Activated CD8-positive, alpha-beta memory T cell treated with anti-CD3 and anti-CD28 coated beads, Interleukin-2, amount 50 U/mL, for 48 hours (primary cell): Measurements from ENCODE around the gene KDM1A.
A peak's percentile ranks its signal among the peaks of the same experiment; 100 is the strongest.

Experiments used
- DNase-seq: peaks from one replicate; pipeline ENCODE4 v3.0.0-alpha.2; 2020

Gene KDM1A

DNA sequence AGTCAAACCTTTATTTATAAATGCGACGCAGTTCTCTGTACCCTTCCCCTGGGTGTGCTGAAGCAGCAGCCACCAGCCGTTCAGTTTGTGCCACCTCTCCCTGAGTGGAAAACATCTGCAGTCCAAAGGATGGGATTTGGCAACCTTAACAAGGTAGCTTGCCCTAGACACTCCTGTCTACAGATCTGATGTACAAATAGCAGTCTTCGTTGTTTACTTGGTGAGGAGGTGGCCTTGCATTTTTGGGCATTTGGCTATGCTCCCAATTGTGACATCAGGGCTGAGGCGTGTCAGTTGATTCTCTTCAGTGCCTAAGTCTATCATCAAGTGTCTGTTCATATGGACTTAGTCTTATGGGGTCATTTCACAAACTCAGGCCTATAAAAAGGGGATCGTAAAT lies 59.8 kb downstream of the KDM1A start:
- DNase-seq: no peak

DNA sequence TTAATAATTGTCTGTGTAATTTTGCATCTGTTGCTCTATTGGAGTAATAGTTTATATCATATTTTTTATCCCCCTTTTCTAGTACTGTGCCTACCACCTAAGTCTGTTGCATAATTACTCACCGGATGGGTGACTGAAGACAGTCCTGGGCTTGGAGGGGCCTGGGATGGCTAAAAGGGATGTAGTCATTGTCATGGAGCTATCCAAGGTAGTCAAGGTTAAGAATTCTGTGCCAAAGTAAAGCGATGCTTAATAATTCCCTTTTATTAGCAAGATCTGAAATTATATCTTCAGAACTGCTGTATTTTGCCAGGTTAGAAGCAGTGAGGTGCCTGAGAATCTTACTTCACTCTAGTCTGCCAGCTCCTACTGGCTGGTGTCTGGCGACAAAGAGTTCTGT lies 61.6 kb downstream of the KDM1A start:
- no peak for DNase-seq

DNA sequence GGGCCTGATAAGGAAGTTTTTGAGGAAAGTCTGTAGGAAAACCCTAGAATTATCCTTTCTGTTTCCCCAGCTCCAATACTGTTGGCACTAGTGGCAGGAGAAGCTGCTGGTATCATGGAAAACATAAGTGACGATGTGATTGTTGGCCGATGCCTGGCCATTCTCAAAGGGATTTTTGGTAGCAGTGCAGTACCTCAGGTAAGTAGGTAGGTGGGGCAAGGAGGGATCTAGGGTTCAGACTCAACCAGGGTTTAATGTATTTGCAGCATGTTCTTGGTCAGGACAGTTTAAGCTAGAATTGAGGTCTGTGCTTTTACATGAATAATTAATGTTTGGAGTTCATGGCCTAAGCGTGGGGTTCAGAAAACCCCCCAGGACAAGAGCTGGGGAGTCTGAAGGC lies 62.1 kb downstream of the KDM1A start:
- DNase-seq: no peak

DNA sequence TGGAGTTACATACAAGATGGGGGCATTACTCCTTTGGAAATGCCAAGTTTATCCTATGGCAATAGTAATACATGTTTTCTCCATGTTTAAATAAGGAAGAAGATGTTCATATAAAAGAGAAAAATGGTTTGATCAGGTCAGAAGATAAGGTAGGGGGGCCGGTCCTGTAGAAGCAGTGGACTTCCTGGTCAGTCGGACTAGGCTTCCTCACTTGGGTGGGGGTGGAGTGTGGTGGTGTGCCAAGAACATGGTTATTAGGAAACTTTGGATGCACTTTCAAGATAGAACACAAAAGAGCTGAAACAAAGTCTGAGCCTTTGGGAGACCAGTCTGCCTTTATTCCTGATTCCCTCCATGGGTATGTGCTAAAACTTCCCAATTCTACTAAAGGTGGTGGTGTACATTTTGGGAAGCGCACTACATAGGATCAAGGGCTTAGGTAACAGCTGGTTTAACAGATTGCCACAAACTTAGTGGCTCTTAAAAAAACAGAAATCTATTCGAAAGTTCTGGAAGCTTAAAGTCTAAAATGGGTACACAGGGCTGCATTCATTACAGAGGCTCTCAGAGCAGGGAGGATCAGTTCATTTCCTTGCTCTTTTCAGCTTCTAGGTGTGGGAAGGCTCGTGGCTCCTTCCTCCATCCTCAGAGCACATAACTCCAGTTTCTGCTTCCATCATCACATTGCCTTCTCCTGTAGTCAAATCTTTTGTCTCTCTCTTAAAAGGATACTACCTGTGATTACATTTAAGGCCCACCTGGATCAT lies 64.6 kb downstream of the KDM1A start:
- DNase-seq: no peak

DNA sequence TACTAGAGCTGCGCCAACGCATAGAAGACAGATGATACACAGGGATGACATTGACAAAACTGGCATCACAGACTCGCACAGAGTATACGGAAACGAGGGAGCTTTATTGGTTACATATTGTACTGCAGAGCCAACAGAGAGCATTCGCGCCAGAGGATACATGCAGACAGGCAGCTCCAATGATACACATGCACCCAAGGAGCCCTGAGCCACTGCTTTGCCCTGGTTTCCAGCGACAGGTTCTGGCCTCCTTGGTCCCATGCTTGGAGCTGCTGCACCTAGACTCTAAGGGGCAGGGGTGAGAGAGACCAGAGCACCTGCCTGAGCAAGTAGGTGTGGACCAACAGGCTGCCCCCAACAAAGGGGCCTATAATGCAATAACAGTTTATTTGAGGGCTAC lies 65.6 kb downstream of the KDM1A start:
- DNase-seq: no peak

DNA sequence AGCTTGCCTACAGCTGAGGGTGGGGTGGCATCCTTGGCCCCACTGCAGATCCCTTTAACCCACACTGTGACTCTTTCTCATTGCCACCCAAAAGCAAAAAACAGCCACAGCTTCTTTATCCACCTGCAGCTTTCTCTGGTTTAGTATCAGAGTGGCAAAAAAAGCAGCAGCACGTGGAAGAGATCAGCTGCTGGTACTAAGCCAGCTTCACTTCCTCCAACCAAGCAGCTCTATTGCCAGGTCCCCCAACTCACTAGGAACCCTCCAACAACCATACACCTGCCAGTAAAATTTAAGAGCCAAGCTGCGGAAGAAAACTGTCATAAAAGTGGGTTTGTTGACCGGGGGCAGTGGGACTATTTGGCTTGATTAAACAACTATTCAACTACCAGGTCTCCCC lies 66.4 kb downstream of the KDM1A start:
- DNase-seq: no peak

DNA sequence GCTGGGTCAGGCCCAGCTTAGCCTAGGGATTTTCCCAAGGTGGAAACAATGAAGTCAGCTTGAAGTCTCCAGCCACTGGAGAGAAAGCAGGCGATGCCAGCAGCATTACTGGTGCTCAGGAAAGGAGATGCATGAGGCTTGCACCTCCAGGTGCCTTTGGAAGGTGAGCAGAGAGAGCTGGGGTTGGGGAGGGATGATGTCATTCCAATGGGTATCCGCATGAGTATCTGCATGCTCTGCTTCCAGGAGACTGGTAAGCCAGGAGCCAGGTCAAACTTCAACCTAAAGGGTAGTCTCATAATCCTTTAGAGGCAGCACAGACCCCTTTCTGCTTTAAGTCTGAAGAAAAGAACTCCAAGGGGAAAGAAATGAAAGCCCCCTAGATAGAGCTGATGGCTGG lies 68.8 kb downstream of the KDM1A start:
- DNase-seq: no peak

DNA sequence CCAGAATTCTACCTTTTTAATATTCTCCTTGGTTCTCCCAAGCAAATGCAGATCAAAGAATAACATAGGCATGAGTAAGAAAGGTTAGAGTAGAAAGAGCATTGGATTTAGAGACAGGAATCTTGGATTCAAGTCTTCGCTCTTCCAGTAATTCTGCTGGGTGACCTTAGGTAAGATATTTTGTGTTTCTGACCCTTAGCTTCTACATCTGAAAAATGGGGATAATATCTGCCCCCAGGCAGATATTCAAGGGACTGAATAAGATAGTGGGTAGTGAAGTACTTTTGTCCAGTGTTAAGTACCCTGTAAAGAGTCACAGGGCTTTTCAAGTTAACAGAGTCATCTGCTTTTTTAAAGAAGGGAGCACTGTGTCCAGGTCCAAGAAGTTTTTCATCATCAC lies 70.8 kb downstream of the KDM1A start:
- DNase-seq: no peak

DNA sequence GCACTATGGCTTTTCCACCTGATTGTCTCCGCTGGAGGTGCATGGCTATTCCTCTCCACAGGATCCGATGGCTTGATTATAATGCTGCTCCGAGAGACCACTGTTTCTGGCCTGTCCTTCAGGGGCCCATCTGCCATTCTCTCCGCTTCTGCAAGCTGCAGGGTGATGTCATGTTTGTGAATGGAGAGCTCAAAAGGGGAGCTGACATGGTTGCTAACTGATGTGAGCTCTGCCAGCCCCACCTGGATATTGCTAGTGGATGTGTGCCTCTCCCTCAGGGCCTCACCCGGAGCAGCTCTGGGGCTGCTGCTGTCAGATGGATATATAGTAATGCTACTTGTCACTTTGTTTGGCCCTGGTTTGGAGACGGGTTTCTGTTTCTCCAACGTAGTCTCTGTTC lies 72.3 kb downstream of the KDM1A start:
- no peak for DNase-seq

DNA sequence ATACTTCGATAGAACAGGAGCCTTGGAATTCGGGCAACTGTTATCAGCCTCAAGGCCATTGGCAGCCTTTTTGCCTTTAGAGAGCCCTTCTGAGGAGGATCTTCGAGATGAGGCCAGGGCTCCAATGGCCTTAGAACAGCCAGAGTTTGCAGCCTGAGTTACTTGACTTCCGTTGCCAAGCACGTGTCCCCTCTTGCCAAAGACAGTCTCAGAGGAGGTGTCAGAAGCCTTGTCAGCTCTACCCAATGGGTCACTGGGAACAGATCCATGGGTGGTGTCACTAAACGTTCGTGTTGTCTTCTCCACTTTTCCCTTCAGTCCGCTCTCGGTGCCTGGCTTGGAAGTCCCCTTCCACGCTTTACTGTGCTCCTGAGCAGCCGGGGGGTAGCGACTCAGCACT lies 73.2 kb downstream of the KDM1A start:
- no peak for DNase-seq

DNA sequence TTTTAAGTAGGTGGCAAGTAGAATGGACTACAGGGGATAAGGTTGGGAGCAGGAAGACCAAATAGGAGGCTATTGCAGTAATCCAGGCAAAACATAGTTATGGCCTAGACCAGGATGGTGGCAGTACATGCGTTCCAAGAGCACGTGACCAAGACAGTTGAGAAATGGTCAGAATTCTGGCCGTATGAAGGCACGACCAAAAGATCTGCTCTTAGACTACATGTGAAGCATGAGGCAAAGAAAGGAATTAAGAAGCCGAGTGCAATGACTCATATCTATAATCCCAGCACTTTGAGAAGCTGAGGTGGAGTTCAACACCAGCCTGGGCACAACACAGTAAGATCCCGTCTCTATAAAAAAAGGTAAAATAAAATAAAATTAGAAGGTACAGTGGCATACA lies 78.0 kb downstream of the KDM1A start:
- no peak for DNase-seq

DNA sequence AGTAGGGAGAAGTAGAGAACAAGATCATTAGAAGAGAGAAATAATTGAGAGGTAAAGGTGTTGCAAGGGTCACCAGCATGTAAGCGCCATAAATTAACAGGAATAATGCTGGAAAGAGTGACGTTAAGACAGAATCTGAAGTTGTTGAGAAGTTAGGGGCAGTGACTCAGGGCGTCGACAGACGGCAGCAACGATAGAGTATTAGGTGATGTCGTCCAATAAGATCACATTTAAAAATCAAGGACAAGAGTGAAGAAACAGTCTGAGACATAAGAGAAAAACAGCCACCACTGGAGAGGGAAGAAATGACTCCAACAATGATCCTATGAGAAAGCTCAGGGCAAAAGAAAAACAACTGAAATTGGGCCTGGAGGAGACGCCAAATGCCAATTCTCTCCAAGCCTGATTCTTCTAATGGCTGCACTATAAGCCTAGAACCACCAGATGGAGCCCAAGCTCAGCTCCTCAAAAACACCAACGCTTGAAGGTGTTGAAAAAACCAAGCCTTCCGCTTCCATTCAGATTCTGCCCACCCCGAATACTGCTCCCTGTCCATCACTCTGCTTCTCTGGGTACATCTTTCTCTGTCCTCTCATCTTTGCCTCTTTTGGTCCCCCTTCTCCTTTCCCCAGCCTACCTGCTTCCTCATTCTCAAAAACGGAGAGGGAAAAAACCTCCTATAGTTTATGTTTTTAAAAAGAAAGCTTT lies 79.3 kb downstream of the KDM1A start:
- DNase-seq: peak; percentile 66

DNA sequence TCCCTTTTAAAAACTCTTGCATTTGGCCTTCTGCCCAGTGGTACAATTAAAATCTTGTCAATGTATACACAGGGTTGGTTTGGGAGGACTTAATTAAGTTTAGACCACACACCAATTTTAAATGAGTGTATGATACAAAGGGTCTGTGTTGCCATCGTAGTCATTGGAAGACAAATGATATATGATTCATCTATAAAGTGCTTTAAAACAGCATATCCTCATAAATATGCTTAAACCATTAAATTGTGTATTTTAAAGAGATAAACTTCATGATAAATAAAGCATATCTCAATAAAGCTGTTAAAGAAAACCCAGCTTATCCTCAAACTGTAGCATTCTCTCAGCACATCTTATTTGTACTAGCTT lies 79.9 kb downstream of the KDM1A start:
- DNase-seq: no peak

DNA sequence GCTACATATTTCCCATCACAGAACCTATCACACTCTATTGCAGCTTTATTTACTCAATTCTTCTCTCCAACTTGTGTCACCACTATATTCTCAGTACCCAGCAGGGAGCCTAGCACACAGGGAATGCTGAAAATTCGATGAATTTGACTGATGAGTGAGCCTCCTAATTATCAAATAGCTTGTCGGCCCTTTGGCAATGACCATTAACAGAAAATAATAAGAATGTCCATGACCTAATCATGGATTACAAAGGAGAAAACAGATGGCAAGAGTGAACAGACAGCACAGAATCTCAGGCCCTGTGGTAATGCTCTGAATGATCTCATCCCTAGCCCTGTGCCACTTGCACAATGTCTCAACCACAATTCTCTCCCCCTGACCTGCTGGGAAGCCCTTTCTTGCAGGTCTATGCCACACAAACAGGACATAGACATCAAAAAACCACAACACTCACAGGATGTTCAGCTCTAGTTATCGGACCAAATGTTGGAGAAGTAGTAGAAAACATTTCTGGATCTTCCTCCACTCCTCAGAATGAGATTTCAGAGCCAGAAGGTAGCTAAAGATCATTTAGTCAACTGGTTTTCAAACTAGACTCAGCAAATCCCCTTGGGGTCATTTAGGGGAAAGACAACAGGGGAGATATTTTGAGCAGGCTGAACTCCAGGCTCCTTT lies 80.9 kb downstream of the KDM1A start:
- DNase-seq: no peak

DNA sequence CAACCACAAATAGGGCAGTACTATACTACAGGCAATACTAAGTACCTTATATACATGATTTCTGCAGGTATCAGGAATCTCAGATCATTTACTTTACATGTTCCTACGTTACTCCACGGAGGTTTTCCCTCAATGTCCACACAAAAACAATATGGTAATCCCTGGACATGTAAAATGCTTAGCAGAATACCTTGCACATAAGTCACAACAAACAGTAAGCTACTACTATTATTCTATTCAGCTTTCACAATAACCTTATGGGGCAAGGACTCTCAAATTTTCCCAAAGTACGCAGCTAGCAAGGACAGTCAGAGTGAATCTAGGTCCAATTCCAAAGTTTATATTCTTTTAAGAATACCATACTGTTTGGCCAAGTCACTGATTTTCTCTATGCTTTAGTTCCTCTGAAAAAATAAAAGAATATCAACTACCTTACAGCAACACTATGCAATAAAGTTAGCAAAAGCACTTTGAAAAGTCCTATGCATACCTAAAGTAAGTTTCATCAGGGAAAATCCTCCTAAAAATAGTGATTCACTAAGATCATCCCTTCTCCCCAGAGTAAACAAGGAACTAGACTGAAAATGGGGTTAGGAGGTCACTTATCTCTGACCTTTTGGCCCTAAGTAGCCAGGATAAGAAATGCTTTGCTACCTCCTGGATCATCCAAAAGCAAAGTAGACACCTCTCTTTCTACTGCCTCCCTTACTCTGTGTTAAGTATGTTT lies 82.0 kb downstream of the KDM1A start:
- DNase-seq: no peak

DNA sequence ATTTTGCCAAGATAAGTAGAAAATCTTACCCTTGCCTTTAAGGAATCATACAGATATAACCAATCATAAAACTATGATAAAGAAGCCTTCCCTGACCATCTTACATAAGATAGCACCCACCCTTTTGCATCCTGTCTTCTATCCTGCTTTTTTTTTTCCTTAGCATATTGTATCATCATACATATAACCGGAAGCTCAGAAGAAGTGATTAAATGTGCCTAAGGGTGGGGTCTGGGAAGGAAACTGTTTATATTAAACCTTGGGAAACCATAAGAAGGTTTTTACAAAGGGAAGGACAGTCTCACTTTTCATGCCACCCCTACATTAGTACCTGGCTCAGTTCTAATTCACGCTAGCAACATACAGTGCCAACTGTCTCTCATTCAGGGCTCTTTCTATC lies 82.6 kb downstream of the KDM1A start:
- DNase-seq: no peak

DNA sequence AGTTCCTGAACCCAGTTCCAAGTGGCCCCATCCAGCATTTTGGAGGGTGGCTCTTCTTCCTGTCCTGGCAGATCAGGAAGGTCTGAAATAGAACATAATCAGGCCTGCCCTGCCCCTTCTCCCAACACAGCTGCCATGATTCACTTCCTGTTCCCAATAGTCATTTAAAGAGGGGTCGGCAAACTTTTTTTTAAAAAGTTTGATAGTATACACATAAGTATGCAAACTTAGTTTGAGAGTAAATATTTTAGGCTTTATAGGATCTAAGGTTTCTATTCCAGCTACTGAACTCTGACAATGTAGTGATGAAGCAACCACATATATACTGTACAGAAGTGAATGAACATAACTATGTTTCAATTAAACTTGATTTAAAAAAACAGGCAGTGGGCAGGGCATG lies 83.0 kb downstream of the KDM1A start:
- no peak for DNase-seq

DNA sequence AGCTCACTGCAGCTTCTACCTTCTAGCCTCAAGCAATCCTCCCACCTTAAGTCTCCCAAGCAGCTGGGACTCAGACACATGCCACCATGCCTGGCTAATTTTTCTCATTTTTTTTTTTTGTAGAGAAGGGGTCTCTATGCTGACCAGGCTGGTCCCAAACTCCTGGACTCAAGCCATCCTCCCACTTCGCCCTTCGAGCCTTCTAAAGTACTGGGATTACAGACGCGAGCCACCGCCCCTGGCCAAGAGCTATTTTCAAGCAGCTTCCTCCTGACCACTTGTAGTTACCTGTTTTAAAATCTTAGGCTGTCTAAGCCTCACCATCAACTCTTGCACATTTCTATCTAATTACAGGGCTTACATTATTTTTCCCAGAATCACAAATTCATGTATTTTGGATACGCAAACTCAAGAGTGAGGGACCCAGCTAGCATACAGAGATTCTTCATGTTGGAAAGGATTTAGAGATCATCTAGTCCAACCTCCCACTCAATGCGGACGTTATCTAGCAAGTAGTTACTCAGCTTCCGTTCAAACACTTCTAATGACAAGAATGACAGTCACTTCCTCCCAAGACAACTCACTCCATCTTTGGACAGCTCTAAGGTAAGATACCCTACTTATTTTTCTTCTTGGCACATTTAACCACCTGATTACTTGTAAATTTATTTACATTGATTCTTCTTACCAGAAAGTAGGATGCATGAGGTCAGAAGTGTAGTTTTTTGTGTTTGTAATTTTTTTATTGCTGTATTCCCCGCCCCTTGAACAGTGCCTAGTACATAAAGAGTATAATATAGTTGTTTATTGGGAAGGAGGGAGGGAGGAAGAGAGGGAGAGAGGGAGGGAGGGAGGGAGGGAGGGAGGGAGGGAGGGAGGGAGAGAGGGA lies 84.0 kb downstream of the KDM1A start:
- no peak for DNase-seq

DNA sequence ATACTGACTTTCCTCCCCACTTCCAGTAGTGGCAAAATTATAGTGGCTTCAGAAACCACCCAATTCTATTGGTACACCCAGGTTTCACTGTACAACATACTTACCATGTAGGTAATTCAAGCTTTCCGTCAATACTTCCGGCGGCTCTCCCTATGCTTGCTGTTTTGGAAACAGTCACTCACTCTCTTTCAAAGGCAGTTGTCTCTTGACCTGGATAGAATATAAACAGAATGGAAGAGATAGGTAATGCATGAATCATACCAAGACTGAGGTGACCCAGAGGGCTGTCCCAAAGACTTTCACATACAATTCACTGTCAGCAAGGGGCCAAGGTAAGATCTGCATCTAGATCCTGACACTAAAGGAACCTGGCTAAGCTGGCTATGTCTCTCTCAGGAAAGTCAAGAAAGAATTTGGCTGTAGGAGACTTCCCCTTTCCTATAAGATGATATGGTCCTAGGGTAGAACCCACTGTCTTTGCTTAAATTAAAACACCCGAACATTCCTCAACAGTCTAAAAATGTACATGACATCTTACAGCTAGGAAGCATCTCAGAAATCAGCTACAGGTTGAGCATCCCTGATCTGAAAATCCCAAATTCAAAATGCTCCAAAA lies 89.8 kb downstream of the KDM1A start:
- DNase-seq: no peak

DNA sequence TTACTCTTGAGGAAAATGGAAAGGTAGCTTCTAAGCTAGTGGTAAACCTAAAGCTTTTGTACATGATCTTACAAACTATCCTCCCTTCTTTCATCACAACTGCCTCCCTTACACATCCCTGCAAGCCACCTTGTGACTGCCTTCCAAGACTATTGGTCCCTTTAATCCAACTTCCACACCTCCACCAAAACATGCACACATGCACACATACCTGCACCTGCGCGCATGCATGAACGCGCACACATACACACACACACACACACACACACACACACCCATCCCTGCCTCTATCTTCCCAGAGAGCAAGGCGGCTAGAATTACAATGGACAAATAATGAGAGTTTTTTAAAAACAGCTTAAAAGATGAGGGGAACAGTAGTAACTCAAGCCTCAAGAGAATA lies 91.1 kb downstream of the KDM1A start:
- no peak for DNase-seq

DNA sequence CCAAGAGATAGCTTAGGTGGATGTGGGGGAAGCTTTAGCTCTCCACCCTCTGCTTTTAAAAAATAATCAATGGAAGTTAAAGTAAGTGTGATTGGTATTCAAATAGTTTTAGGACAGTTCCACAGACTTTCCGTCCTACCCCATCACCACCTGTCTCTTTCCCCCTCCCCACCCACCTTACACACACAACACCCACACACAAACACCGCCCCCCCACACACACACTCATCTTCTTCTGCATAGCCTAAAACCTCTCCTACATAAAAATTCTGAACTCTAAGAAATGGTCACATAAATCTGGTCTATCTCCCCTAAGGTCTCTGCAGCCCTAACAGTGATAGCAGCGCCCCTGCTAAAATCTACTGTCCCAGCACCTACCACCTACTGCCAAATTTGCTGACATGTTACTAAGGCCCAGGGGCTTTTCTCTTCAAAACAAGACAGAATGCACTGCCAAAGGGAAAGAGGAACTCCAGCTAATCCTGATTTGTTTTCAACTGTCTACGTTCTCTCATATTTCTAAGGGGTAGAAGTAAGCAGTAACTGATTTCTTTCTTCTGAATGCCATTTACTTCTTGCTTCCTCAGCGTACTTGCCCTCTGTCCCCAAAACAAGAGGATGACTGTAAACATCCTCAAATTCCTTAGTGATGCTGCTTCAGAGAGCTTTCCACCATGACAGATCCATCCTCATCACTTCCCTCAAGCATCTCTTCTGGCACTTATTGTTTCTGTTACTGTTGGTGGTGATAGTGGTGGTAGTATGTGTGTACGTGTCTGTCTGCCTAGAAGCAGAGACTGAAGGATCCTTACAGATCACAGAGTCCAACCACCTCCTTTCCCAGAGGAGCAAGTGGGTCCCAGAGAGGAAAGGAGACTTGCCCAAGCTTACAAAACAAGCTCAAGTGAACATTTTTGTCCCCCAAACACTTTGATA lies 92.6 kb downstream of the KDM1A start:
- DNase-seq: no peak
